ENCODE measurements around the gene CRYZ.

DNA sequence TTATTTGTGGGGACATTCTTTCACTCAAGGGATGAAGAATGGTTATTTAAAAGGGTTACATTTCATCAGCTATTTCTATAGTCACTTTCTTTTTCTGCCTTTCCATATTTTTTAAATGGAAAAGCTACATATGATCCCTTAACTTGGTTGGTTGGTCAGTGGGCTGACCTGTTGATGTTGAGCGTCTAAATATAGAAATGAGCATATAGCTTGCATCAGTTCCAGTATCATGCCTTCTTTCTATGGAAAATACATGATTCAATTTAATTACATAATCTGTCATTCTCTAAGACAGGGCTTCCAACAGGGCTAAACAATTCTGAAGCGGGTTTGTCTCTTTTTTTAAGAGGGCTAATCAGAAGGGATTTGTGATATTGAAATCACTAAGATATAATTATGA is 40.7 kb upstream of the CRYZ start:
- TF ChIP-seq, protein P1, sequence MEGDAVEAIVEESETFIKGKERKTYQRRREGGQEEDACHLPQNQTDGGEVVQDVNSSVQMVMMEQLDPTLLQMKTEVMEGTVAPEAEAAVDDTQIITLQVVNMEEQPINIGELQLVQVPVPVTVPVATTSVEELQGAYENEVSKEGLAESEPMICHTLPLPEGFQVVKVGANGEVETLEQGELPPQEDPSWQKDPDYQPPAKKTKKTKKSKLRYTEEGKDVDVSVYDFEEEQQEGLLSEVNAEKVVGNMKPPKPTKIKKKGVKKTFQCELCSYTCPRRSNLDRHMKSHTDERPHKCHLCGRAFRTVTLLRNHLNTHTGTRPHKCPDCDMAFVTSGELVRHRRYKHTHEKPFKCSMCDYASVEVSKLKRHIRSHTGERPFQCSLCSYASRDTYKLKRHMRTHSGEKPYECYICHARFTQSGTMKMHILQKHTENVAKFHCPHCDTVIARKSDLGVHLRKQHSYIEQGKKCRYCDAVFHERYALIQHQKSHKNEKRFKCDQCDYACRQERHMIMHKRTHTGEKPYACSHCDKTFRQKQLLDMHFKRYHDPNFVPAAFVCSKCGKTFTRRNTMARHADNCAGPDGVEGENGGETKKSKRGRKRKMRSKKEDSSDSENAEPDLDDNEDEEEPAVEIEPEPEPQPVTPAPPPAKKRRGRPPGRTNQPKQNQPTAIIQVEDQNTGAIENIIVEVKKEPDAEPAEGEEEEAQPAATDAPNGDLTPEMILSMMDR (IDR thresholded peaks at IDR 0.05; ENCODE audit: extremely low read depth in 1 of 2, insufficient read depth in 1 of 2, low read depth in 1 of 2, low read length in 2 of 2) = no peak
- no peak for TF ChIP-seq MYC (IDR thresholded peaks at IDR 0.05; ENCODE audit: low read depth, low read length)
- no peak for TF ChIP-seq POLR2A (IDR thresholded peaks at IDR 0.05; ENCODE audit: low read depth, low read length)
- TF ChIP-seq POLR2AphosphoS5 (IDR thresholded peaks at IDR 0.05; ENCODE audit: insufficient read depth, low read depth, low read length) = no peak
- no peak for TF ChIP-seq EZH2 (IDR thresholded peaks at IDR 0.05; ENCODE audit: borderline replicate concordance, low read depth, low read length, severe bottlenecking)

Measured in endothelial cell of umbilical vein (primary cell).